HG03135 (cell line): ENCODE measurements around the gene HOMER2.
A peak's percentile ranks its signal among the peaks of the same experiment; 100 is the strongest.
"Not testable (repeated sequence)": the region's sequence is repeated elsewhere in the genome, so short reads cannot be mapped to it uniquely, and the experiment has no call there.

Source experiments
- ATAC-seq: cut with Tn5 transposase; IDR thresholded peaks from one replicate; pipeline ENCODE4 v1.9.1; 2021; ENCODE audit warnings: mild to moderate bottlenecking, moderate library complexity; ENCODE audit not compliant: unreplicated experiment

HOMER2 gene

GRCh38 chr15:82839136-82839535, 113.4 kb downstream of the HOMER2 start:
- ATAC-seq: no peak

GRCh38 chr15:82838096-82838735, 114.3 kb downstream of the HOMER2 start:
- ATAC-seq: no peak

GRCh38 chr15:82835391-82835917, 117.1 kb downstream of the HOMER2 start:
- ATAC-seq: no peak

- no peak for ATAC-seq
These were observed 119.2 kb downstream of the HOMER2 start for GRCh38 chr15:82833362-82833682.

GRCh38 chr15:82832601-82833361, 119.7 kb downstream of the HOMER2 start:
- peak; percentile 75 for ATAC-seq

- no peak for ATAC-seq
These were observed 120.5 kb downstream of the HOMER2 start for GRCh38 chr15:82831894-82832600.

GRCh38 chr15:82830427-82831173, 121.9 kb downstream of the HOMER2 start:
- no peak for ATAC-seq

GRCh38 chr15:82829234-82829633, 123.3 kb downstream of the HOMER2 start:
- no peak for ATAC-seq

- ATAC-seq: no peak
These were observed 124.4 kb downstream of the HOMER2 start for GRCh38 chr15:82828075-82828474.

GRCh38 chr15:82823049-82823448, 129.5 kb downstream of the HOMER2 start:
- no peak for ATAC-seq

GRCh38 chr15:82821851-82822250, 130.7 kb downstream of the HOMER2 start:
- not testable (repeated sequence) for ATAC-seq

- ATAC-seq: not testable (repeated sequence)
These were observed 131.1 kb downstream of the HOMER2 start for GRCh38 chr15:82821396-82821795.

GRCh38 chr15:82820128-82820527, 132.4 kb downstream of the HOMER2 start:
- no peak for ATAC-seq

GRCh38 chr15:82812994-82813393, 139.5 kb downstream of the HOMER2 start:
- no peak for ATAC-seq

- no peak for ATAC-seq
These were observed 141.6 kb downstream of the HOMER2 start for GRCh38 chr15:82810890-82811426.

- ATAC-seq: peak; percentile 14
These were observed 142.2 kb downstream of the HOMER2 start for GRCh38 chr15:82810061-82810889.

GRCh38 chr15:82809308-82810060, 143.0 kb downstream of the HOMER2 start, which contains the start of gene WHAMM:
WHAMM (plus strand) TSS chr15:82809628; CDS start chr15:82809727, 99 bp downstream.
- ATAC-seq: peak; percentile 81

- ATAC-seq: no peak
These were observed 143.9 kb downstream of the HOMER2 start for GRCh38 chr15:82808634-82809041.
